ENCODE data around the gene GPATCH2L.

The GPATCH2L gene

DNA sequence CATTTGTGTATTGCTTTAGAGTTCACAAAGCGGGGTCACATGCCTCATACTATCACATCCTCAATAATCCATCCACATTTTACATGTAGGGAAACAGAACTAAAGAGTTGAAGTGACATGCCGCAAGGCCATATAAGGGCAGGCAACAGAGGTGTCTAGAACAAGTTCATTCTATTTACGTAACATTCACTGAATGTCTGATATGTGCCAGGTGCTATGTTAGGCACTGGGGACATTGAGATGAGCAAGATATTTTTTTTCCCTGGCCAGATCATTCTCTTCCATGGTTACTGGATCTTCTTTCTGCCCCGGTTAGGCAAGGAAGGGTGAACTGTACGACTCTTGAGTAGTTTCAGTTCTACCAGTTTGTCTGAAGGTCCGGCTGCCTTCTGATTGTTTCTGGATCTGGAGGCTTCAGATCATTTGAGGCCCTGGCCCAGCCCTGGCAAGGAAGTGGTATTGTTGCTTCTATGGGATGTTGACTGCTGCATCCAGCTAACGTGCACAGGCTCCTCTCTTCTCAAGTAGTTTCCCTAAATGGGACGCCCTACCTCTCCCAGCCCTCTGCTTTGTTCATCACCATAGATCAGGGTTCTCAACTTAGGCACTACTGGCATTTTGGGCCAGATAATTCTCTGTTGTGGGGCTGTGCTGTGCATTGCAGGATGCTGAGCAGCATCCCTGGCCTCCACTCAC, 12.1 kb downstream of the GPATCH2L start:
- TF ChIP-seq GABPA (IDR thresholded peaks at IDR 0.05; ENCODE audit: low read depth) = no peak
- TF ChIP-seq, protein P1, sequence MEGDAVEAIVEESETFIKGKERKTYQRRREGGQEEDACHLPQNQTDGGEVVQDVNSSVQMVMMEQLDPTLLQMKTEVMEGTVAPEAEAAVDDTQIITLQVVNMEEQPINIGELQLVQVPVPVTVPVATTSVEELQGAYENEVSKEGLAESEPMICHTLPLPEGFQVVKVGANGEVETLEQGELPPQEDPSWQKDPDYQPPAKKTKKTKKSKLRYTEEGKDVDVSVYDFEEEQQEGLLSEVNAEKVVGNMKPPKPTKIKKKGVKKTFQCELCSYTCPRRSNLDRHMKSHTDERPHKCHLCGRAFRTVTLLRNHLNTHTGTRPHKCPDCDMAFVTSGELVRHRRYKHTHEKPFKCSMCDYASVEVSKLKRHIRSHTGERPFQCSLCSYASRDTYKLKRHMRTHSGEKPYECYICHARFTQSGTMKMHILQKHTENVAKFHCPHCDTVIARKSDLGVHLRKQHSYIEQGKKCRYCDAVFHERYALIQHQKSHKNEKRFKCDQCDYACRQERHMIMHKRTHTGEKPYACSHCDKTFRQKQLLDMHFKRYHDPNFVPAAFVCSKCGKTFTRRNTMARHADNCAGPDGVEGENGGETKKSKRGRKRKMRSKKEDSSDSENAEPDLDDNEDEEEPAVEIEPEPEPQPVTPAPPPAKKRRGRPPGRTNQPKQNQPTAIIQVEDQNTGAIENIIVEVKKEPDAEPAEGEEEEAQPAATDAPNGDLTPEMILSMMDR (IDR thresholded peaks at IDR 0.05; ENCODE audit: insufficient read depth, low read length) = no peak
- TF ChIP-seq, protein P2, sequence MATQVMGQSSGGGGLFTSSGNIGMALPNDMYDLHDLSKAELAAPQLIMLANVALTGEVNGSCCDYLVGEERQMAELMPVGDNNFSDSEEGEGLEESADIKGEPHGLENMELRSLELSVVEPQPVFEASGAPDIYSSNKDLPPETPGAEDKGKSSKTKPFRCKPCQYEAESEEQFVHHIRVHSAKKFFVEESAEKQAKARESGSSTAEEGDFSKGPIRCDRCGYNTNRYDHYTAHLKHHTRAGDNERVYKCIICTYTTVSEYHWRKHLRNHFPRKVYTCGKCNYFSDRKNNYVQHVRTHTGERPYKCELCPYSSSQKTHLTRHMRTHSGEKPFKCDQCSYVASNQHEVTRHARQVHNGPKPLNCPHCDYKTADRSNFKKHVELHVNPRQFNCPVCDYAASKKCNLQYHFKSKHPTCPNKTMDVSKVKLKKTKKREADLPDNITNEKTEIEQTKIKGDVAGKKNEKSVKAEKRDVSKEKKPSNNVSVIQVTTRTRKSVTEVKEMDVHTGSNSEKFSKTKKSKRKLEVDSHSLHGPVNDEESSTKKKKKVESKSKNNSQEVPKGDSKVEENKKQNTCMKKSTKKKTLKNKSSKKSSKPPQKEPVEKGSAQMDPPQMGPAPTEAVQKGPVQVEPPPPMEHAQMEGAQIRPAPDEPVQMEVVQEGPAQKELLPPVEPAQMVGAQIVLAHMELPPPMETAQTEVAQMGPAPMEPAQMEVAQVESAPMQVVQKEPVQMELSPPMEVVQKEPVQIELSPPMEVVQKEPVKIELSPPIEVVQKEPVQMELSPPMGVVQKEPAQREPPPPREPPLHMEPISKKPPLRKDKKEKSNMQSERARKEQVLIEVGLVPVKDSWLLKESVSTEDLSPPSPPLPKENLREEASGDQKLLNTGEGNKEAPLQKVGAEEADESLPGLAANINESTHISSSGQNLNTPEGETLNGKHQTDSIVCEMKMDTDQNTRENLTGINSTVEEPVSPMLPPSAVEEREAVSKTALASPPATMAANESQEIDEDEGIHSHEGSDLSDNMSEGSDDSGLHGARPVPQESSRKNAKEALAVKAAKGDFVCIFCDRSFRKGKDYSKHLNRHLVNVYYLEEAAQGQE (IDR thresholded peaks at IDR 0.05; ENCODE audit: insufficient replicate concordance, low read depth) = no peak
- no peak for TF ChIP-seq POLR2AphosphoS5 (IDR thresholded peaks at IDR 0.05; ENCODE audit: low read depth)
- no peak for TF ChIP-seq SPI1 (IDR thresholded peaks at IDR 0.05; ENCODE audit: borderline replicate concordance, low read depth)
- no peak for DNase-seq (ENCODE audit: low read depth in 1 of 2, low spot score in 1 of 2)
- Histone ChIP-seq H3K4me3 (replicated peaks; ENCODE audit: insufficient read depth, low read length) (no peak overlapping the region), H3K27ac (replicated peaks) (no peak overlapping the region), H3K27me3 (ENCODE audit: insufficient read depth, poor library complexity, severe bottlenecking) (no peaks in the 10 kb centered on the region)

DNA sequence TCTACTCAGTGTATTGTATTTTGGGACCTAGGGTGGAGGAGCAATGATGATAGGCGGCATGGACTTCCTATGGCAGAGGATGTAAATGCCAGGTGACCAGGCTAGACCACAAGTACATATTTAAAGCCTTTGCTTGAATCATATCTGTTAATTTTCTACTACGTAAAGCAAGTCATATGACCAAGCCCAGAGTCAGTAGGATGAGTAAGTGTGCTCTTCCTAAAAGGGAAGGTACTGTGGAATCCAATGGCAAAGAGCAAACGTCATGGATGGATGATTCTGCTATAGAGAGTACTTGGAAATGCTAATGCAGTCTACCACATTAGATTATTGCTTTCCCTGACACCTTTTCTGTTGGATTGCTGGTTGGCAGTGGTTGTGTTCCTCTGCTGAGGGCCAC, 16.8 kb downstream of the GPATCH2L start:
- Histone ChIP-seq H3K27me3 (ENCODE audit: insufficient read depth, poor library complexity, severe bottlenecking) (no peaks in the 10 kb centered on the region), H3K27ac (replicated peaks) (no peak overlapping the region), H3K4me3 (replicated peaks; ENCODE audit: insufficient read depth, low read length) (no peak overlapping the region)
- TF ChIP-seq, protein P2 (IDR thresholded peaks at IDR 0.05; ENCODE audit: insufficient replicate concordance, low read depth) = no peak
- TF ChIP-seq GABPA (IDR thresholded peaks at IDR 0.05; ENCODE audit: low read depth) (no peak), SPI1 (IDR thresholded peaks at IDR 0.05; ENCODE audit: borderline replicate concordance, low read depth) (no peak), POLR2AphosphoS5 (IDR thresholded peaks at IDR 0.05; ENCODE audit: low read depth) (no peak)
- TF ChIP-seq, protein P1 (IDR thresholded peaks at IDR 0.05; ENCODE audit: insufficient read depth, low read length) = no peak
- DNase-seq (ENCODE audit: low read depth in 1 of 2, low spot score in 1 of 2) = no peak

DNA sequence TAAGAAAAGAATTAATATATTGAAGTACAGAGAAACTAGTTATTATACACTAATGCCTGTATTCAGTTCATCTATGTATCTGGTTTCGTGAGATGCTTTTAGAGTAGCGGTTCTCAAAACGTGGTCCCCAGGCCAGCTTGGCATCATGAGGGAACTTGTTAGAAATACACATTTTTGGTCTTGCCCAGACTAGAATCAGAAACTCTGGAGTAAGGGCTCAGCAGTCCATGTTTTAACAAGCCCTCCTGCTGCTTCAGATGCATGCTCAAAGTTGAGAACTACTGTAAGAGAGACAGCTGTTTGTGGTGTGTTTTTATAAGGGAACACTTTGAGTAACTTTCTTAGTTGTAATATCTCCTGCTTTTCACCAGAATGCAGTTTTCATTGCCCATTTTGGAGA, 18.1 kb downstream of the GPATCH2L start:
- Histone ChIP-seq H3K4me3 (replicated peaks; ENCODE audit: insufficient read depth, low read length) (no peak overlapping the region), H3K27ac (replicated peaks) (no peak overlapping the region), H3K27me3 (ENCODE audit: insufficient read depth, poor library complexity, severe bottlenecking) (no peaks in the 10 kb centered on the region)
- DNase-seq (ENCODE audit: low read depth in 1 of 2, low spot score in 1 of 2) = no peak
- TF ChIP-seq SPI1 (IDR thresholded peaks at IDR 0.05; ENCODE audit: borderline replicate concordance, low read depth) (no peak), POLR2AphosphoS5 (IDR thresholded peaks at IDR 0.05; ENCODE audit: low read depth) (no peak), GABPA (IDR thresholded peaks at IDR 0.05; ENCODE audit: low read depth) (no peak)
- TF ChIP-seq, protein P1 (IDR thresholded peaks at IDR 0.05; ENCODE audit: insufficient read depth, low read length) = no peak
- TF ChIP-seq, protein P2 (IDR thresholded peaks at IDR 0.05; ENCODE audit: insufficient replicate concordance, low read depth) = no peak
